NT2/D1 (cell line): ENCODE measurements around the gene PRDM15.

Source experiments
- SUZ12 ChIP-seq: IDR thresholded peaks from 2 replicates; pipeline ENCODE4 v1.6.1; 2011; ENCODE audit not compliant: insufficient read length, insufficient read depth; ENCODE audit errors: extremely low read depth
- YY1 ChIP-seq: IDR thresholded peaks from 2 replicates; pipeline ENCODE4 v1.6.1; 2011; ENCODE audit not compliant: insufficient read length, insufficient read depth
- ZNF274 ChIP-seq: IDR thresholded peaks from 2 replicates; pipeline ENCODE4 v1.6.1; 2011; ENCODE audit warnings: mild to moderate bottlenecking, low read depth, low read length

DNA sequence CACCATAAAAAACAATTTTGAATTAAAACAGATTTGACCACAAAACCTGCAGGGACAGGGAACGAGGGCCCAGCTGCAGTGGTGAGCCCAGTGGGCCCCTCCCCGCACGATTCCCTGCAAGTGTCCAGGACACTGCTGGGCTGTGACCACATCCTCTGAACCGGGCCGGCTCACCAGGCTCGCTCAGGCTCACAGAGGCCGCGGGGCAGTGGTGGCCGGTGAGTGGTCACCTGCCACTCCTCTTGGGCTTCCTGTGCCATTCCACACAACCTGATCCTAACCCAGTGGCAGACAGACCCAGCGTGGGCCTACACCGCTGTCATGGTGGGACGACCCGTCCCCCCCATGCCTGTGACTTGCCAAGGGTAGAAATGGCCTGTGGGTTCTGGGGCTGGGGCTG, 75.8 kb downstream of the PRDM15 start:
- no peak for TF ChIP-seq SUZ12
- no peak for TF ChIP-seq YY1
- TF ChIP-seq ZNF274 = no peak
